RWPE2 (cell line): ENCODE data around the gene PSTPIP1.

ENCODE experiments used
- ATAC-seq: fragments of 200-7000 bp; cut with Tn5 transposase; 3 replicates; pipeline ENCODE4 v1.9.1; 2021; ENCODE audit warnings: low read depth
- DNase-seq: peaks from one replicate; pipeline ENCODE4 v3.0.0-alpha.2; 2020; ENCODE audit warnings: low spot score
- H3K27ac ChIP-seq: fragments of 450-650 bp; 2 replicates; pipeline ENCODE4 v1.5.1; 2017; ENCODE audit warnings: mild to moderate bottlenecking; ENCODE audit not compliant: poor library complexity, severe bottlenecking
- H3K27me3 ChIP-seq: fragments of 250-450 bp; sonication (Bioruptor Pico); 2 replicates; pipeline ENCODE4 v1.5.1; 2021; ENCODE audit warnings: mild to moderate bottlenecking, moderate library complexity; ENCODE audit not compliant: insufficient read depth, poor library complexity, severe bottlenecking
- H3K36me3 ChIP-seq: fragments of 250-450 bp; sonication (Bioruptor Pico); 2 replicates; pipeline ENCODE4 v1.5.1; 2020; ENCODE audit warnings: low read depth, mild to moderate bottlenecking, moderate library complexity
- H3K4me1 ChIP-seq: fragments of 250-450 bp; sonication (Bioruptor Pico); 2 replicates; pipeline ENCODE4 v1.5.1; 2021; ENCODE audit warnings: mild to moderate bottlenecking, moderate library complexity; ENCODE audit not compliant: insufficient read depth, poor library complexity, severe bottlenecking
- H3K4me3 ChIP-seq: fragments of 250-450 bp; sonication (Bioruptor Pico); 2 replicates; pipeline ENCODE4 v1.5.1; 2021; ENCODE audit warnings: mild to moderate bottlenecking, moderate library complexity; ENCODE audit not compliant: severe bottlenecking
- H3K9me3 ChIP-seq: fragments of 250-450 bp; sonication (Bioruptor Pico); 2 replicates; pipeline ENCODE4 v1.5.1; 2021; ENCODE audit warnings: mild to moderate bottlenecking, moderate library complexity; ENCODE audit not compliant: severe bottlenecking
- TF ChIP-seq, protein P1 (sequence below): fragments of 450-650 bp; IDR thresholded peaks from one replicate; pipeline ENCODE4 v1.5.1; 2017; ENCODE audit warnings: mild to moderate bottlenecking, moderate library complexity; ENCODE audit not compliant: poor library complexity, severe bottlenecking

The PSTPIP1 gene

DNA sequence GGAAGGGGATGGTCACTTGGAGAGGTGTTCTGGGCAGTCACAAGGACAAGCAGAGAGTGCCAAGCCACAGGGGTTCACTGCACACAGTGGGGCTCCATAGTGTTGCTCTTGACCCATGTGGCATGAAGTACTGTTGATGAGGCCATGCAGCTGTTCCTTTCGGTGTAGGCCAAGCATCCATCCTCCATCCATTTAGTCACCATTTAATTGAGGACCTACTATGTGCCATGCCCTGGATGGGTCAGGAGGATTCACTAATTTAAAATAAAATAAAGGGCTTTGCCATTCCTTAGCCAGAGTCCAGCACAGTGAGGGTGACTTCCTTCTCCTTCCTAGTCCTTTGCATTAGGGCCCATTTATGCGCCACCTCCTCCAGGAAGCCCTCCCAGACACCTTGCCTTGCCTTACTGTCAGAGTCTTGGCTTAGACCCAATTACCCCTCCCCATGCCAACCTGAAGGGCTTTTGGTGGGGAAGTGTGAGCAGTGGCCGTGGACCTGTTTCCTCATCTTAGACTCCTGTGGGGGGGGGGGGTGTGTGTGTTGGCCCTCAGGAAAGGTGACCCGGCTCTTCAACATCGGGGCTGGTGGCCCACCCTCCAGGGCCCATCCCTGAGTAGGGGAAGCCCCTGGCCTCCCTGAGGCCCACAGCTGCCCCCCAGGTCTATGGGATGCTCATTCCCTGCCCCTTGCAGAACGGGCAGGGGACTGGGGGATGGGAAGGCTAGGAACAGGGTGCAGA, 25.6 kb downstream of the PSTPIP1 start:
- Histone ChIP-seq H3K27ac (no peak overlapping the region), H3K4me1 (peaks cover 5% of the 10 kb centered on the region), H3K27me3 (no peaks in the 10 kb centered on the region), H3K36me3 (no peaks in the 10 kb centered on the region), H3K9me3 (no peaks in the 10 kb centered on the region), H3K4me3 (no peak overlapping the region)
- ATAC-seq = no peak
- TF ChIP-seq, protein P1, sequence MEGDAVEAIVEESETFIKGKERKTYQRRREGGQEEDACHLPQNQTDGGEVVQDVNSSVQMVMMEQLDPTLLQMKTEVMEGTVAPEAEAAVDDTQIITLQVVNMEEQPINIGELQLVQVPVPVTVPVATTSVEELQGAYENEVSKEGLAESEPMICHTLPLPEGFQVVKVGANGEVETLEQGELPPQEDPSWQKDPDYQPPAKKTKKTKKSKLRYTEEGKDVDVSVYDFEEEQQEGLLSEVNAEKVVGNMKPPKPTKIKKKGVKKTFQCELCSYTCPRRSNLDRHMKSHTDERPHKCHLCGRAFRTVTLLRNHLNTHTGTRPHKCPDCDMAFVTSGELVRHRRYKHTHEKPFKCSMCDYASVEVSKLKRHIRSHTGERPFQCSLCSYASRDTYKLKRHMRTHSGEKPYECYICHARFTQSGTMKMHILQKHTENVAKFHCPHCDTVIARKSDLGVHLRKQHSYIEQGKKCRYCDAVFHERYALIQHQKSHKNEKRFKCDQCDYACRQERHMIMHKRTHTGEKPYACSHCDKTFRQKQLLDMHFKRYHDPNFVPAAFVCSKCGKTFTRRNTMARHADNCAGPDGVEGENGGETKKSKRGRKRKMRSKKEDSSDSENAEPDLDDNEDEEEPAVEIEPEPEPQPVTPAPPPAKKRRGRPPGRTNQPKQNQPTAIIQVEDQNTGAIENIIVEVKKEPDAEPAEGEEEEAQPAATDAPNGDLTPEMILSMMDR = no peak
- no peak for DNase-seq

DNA sequence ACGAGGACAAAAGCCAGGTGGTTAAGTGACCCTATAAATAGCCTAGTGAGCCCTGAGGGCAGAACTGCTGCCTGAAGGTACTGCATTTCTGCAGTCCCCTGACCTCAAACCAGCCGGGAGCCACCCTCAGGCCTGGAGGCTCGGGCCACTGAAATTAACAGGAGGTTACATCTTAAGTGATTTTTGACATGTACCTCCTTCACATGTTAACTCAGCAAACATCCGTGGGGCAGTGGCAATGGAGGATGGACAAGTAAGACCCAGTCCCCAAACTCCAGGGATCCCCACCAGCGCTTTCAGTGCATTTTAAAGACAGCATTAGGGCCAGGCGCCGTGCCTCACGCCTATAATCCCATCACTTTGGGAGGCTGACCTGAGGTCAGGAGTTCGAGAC, 26.2 kb downstream of the PSTPIP1 start:
- TF ChIP-seq, protein P1 = no peak
- DNase-seq = no peak
- Histone ChIP-seq H3K27me3 (no peaks in the 10 kb centered on the region), H3K4me1 (peaks cover 5% of the 10 kb centered on the region), H3K4me3 (no peak overlapping the region), H3K27ac (no peak overlapping the region), H3K9me3 (no peaks in the 10 kb centered on the region), H3K36me3 (no peaks in the 10 kb centered on the region)
- ATAC-seq = no peak

DNA sequence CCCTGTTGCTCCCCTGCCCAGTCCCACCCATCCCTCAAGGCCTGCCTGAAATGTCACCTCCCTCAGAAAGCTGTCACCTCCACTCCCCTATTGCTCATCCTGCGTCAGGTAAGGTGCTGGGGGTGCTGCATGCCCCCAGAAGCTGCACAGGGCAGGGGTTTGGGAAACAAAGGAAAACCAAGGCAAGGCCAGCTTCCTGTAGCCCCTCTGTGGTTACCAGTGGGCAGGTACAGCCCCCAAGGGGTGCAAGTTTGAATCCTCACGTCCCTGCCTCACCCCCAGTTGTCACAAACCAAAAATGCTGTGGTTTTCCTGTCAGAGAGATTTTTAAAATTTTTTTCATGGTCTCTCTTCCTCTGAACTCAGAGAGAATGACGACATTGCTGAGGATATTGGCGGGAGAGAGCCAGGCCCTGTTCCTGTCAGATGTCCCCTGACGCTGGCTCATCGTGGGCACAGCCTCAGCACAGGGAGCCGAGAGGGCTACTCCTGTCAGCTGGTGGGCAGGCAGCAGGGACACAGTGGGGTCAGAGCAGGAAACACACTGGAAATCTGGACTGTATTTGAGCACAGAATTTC, 27.0 kb downstream of the PSTPIP1 start:
- Histone ChIP-seq H3K27ac (peak overlapping the region; percentile 15), H3K9me3 (no peaks in the 10 kb centered on the region), H3K4me3 (no peak overlapping the region), H3K36me3 (no peaks in the 10 kb centered on the region), H3K27me3 (no peaks in the 10 kb centered on the region), H3K4me1 (peaks cover 5% of the 10 kb centered on the region)
- TF ChIP-seq, protein P1 = no peak
- DNase-seq (no peak), ATAC-seq (no peak)

DNA sequence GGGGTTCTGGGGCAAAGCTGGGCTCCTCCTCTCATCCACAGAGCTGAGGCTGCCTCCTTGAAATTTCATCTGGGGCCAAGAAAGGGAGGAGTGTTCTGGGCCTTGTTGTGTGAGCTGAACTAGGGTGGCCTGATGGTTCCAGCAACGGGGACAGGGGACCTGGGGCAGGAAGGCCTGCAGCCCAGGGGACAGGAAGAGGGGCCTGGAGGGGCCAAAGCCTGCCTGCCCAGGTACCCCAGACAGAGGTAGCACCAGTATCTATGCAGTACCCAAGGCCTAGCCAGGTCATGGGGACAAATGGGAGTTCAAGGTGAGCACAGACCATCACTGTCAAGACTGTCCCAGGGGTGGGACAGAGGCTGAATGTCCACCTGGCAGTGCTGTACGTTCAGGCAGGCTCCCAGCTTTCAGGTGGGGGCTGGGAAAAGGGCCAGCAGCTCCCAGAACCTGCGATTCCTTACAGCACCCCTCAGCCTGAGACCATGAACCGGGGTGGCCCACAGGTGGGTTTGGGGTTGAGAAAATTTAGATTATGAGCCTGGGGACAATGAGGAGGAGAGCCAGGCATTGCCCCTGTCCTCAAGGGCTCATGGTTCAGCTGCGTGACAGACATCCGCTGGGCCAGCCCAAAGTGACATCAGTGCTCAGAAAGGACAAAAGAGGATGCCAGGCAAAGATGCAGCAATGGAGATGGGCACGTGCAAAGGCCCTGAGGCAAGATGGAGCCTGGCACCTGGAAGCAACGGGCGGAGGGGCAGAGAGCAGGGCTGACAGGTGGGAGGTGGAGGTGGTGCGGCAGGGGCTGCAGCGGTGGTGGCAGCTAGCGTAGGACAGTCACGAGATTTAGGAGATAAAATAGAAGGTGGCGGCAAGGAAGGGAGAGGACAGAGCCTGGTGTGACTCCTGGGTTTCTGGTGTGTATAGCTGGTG, 28.0 kb downstream of the PSTPIP1 start:
- no peak overlapping the region for H3K4me3 ChIP-seq
- peak overlapping the region; percentile 15 for H3K27ac ChIP-seq
- no peaks in the 10 kb centered on the region for H3K9me3 ChIP-seq
- ATAC-seq (no peak), DNase-seq (no peak)
- peaks cover 5% of the 10 kb centered on the region for H3K4me1 ChIP-seq
- TF ChIP-seq, protein P1 = no peak
- no peaks in the 10 kb centered on the region for H3K27me3 ChIP-seq
- H3K36me3 ChIP-seq = no peaks in the 10 kb centered on the region
